Glutamatergic neuron (in vitro differentiated cells): ENCODE data around the gene ALDOA. TPM values are rescaled to one million over a fixed set of nuclear protein-coding genes. Genes with fewer than 3 reads are reported as not detected.
"Not testable (repeated sequence)": the region's sequence is repeated elsewhere in the genome, so short reads cannot be mapped to it uniquely, and the experiment has no call there.

ENCODE experiments used
- DNase-seq: peaks from one replicate; pipeline ENCODE4 v3.0.0; 2022
- H3K27ac Mint-ChIP-seq: one replicate; pipeline ENCODE4 v1.8.0; 2020; ENCODE audit warnings: mild to moderate bottlenecking, mixed read lengths, inconsistent platforms; ENCODE audit not compliant: unreplicated experiment
- H3K27me3 Mint-ChIP-seq: one replicate; pipeline ENCODE4 v1.8.0; 2020; ENCODE audit warnings: mild to moderate bottlenecking, moderate library complexity, mixed read lengths, inconsistent platforms; ENCODE audit not compliant: unreplicated experiment
- H3K36me3 Mint-ChIP-seq: one replicate; pipeline ENCODE4 v1.8.0; 2020; ENCODE audit warnings: mild to moderate bottlenecking, mixed read lengths, inconsistent platforms; ENCODE audit not compliant: unreplicated experiment
- H3K4me1 Mint-ChIP-seq: one replicate; pipeline ENCODE4 v1.8.0; 2020; ENCODE audit warnings: mild to moderate bottlenecking, low read depth, mixed read lengths, inconsistent platforms; ENCODE audit not compliant: unreplicated experiment
- H3K4me3 Mint-ChIP-seq: one replicate; pipeline ENCODE4 v1.8.0; 2020; ENCODE audit warnings: mild to moderate bottlenecking, mixed read lengths, inconsistent platforms; ENCODE audit not compliant: unreplicated experiment
- H3K9me3 Mint-ChIP-seq: one replicate; pipeline ENCODE4 v1.8.0; 2020; ENCODE audit warnings: mild to moderate bottlenecking, moderate library complexity, mixed read lengths, inconsistent platforms; ENCODE audit not compliant: unreplicated experiment
- total RNA-seq: library from RNA; stranded (reverse); fragmentation: NEBNext Ultra II Directional; extraction: Animal tissue kit (Norgen Biotek cat#: 25700); gene quantifications from one replicate; pipeline ENCODE4 v1.2.1, GENCODE V29; 2021; ENCODE audit not compliant: unreplicated experiment
- TF ChIP-seq, protein P1 (sequence below): fragments of 200-600 bp; sonication (generic); IDR thresholded peaks from one replicate; pipeline ENCODE4 v1.5.0; 2021; ENCODE audit not compliant: partially characterized antibody, unreplicated experiment

ALDOA gene
- total RNA-seq, 1 donor from 2014 or later, result 437 TPM

DNA sequence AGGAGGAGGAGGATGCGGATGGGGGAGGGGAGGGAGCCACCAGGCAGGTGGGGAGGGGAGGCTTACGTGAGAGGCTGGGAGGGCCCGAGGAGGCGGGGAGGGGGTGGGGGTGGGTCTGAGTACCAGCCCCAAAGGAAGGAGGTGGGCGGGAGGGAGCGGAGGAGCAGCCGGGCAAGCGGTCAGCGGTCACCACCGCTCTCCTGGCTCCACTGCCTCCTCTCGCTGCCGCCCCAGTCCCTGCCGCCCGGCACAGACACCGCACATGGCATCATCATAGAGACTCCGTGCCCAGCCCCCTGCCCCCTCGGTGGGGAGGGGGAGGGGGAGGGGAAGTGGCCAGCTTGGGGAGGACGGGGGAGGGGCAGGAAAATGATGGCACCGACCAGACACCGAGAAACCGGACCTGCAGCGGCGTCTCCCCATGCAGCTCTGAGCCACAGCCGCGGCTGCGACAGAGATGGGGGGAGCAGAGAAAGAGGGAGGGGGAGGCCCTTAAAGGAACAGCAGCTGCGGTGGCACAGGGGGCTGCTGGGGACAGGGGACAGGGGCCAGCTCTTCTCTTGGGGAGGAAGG lies 34.6 kb upstream of the ALDOA start, which contains the start of gene TLCD3B:
Gene TLCD3B, minus strand, starts transcription at position 431 of the 573 bp plus-strand sequence. CDS start 744 bp downstream, outside the sequence.
- H3K9me3 Mint-ChIP-seq, result peaks cover 7% of the 10 kb centered on the region
- H3K4me1 Mint-ChIP-seq, result peaks cover 29% of the 10 kb centered on the region
- H3K4me3 Mint-ChIP-seq, result peak within 1 kb of the TSS; percentile 93
- peaks cover 19% of the 10 kb centered on the region for H3K27me3 Mint-ChIP-seq
- H3K27ac Mint-ChIP-seq, result peak within 1 kb of the TSS; percentile 91
- TF ChIP-seq, protein P1, sequence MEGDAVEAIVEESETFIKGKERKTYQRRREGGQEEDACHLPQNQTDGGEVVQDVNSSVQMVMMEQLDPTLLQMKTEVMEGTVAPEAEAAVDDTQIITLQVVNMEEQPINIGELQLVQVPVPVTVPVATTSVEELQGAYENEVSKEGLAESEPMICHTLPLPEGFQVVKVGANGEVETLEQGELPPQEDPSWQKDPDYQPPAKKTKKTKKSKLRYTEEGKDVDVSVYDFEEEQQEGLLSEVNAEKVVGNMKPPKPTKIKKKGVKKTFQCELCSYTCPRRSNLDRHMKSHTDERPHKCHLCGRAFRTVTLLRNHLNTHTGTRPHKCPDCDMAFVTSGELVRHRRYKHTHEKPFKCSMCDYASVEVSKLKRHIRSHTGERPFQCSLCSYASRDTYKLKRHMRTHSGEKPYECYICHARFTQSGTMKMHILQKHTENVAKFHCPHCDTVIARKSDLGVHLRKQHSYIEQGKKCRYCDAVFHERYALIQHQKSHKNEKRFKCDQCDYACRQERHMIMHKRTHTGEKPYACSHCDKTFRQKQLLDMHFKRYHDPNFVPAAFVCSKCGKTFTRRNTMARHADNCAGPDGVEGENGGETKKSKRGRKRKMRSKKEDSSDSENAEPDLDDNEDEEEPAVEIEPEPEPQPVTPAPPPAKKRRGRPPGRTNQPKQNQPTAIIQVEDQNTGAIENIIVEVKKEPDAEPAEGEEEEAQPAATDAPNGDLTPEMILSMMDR, result no peak
- H3K36me3 Mint-ChIP-seq, result no peaks in the 10 kb centered on the region
- peak; percentile 79 for DNase-seq

DNA sequence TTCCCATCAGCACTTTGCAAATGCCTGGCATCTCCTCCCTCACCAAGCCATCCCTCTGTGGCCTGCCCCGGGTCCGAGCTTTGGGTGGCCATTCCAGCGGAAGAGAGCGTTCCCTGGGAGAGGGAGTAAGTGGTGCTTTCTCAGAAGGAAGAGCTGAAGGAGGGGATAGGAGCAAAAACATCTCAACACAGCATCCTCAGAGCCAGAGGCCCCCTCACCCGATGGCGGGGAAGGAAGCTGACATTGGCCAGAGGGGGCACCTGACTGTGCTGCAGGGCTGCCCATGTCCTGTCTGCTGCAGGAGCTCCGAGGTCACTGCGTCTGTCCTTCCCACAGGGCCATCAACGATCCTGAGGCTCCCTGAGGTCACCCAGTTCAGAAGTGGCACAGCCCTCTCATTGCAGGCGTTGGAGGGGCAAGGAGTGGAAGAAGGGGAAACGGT lies 34.1 kb upstream of the ALDOA start:
- Mint-ChIP-seq H3K9me3 (peaks cover 7% of the 10 kb centered on the region), H3K27ac (peak overlapping the region; percentile 72), H3K36me3 (no peaks in the 10 kb centered on the region), H3K4me1 (peaks cover 29% of the 10 kb centered on the region), H3K4me3 (peak overlapping the region; percentile 82), H3K27me3 (peaks cover 19% of the 10 kb centered on the region)
- TF ChIP-seq, protein P1, result no peak
- no peak for DNase-seq

DNA sequence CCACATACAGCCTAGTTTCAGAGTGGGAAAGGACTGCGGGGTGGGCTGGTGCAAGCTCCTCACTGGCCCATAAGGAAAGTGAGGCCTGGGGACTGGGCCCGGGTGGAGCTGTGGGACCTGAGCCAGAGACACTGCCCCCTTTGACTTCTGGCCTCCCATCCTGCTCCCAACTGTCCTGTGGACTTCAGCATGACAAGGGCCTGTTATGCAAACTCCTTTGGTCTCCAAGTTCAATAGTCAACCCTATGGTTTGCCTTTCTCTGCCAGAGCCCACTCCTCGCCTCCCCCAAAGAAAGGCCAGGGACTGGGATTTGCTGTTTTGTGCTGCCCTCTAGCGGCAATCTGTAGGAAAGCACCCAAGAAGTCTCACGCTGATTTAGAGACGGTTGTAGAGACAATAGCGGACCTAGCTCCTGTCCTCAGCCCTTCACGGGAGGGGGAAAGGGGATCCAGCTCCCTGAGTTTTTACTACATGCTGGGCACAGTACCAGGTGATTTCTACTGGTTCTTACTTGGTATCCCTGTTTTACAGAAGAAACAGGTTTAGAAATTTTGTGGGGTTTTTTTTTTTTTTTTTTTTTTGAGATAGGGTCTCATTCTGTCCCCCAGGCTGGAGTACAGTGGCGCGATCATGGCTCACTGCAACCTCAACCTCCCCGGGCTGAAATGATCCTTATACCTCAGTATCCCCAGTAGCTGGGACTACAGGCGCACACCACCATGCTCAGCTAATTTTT lies 33.3 kb upstream of the ALDOA start:
- peaks cover 6% of the 10 kb centered on the region for H3K9me3 Mint-ChIP-seq
- H3K27ac Mint-ChIP-seq, result peak overlapping the region; percentile 77
- H3K36me3 Mint-ChIP-seq, result no peaks in the 10 kb centered on the region
- peaks cover 25% of the 10 kb centered on the region for H3K4me1 Mint-ChIP-seq
- TF ChIP-seq, protein P1, result peak; percentile 86
- H3K27me3 Mint-ChIP-seq, result peaks cover 14% of the 10 kb centered on the region
- peak overlapping the region; percentile 78 for H3K4me3 Mint-ChIP-seq
- peak; percentile 81 for DNase-seq

DNA sequence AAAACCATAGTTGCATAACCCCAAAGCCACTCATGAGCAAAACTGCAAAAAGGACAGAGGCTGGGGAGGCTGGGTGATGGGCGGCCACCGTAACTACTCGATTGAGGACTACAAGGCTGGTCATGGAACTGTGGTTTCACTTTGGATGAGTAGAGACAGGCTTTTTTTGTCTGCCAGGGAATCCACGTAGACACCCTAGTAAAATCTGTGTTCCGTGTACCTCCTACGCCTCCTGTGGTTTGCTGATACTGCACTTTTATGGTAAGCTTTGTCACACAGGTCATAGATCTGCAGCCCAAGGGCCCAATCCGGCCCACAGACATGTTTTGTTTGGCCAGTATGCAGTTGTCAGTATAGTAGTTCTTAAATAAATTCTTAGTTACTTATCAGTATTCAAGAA lies 32.3 kb upstream of the ALDOA start:
- Mint-ChIP-seq H3K4me3 (no peak overlapping the region), H3K9me3 (peaks cover 3% of the 10 kb centered on the region), H3K36me3 (no peaks in the 10 kb centered on the region), H3K4me1 (peaks cover 17% of the 10 kb centered on the region), H3K27ac (no peak overlapping the region), H3K27me3 (peaks cover 9% of the 10 kb centered on the region)
- TF ChIP-seq, protein P1, result no peak
- no peak for DNase-seq

DNA sequence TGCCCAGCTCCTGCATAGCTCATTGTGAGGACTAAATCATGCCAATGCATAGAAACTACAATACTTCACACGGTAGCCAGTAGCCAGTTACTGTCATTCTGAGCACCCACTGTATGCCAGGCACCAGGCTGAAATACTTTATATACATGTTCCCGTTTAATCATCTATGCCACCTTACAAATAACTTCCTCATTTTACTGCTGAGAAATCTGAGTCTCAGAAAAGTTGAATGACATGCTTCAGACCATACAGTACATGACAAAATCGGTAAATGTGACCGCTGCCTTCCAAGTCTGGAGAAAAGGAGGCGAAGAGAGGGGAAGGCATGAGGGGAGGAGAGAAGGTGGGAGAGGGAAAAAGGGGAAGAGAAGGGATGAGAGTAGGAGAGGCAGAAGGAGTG lies 25.3 kb upstream of the ALDOA start:
- TF ChIP-seq, protein P1, result no peak
- peaks cover 2% of the 10 kb centered on the region for H3K4me1 Mint-ChIP-seq
- H3K27ac Mint-ChIP-seq, result no peak overlapping the region
- no peak for DNase-seq
- H3K4me3 Mint-ChIP-seq, result no peak overlapping the region
- peaks cover 2% of the 10 kb centered on the region for H3K9me3 Mint-ChIP-seq
- H3K36me3 Mint-ChIP-seq, result no peaks in the 10 kb centered on the region
- peaks cover 3% of the 10 kb centered on the region for H3K27me3 Mint-ChIP-seq

DNA sequence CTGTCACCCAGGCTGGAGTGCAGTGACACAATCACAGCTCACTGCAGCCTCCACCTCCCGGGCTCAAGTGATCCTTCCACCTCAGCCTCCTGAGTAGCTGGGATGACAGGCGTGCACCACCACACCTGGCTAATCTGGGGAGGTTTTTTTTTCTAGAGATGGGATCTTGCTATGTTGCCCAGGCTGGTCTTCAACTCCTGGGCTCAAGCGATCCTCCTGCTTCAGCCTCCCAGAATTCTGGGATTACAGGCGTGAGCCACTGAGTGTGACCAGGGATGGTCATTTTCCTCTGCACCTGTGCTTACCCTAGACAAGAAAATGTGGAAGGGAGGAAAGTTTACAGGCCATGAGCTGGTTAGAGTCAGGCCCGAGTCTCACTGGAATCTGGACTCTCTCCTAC lies 24.9 kb upstream of the ALDOA start:
- H3K4me1 Mint-ChIP-seq, H3K4me3 Mint-ChIP-seq, H3K9me3 Mint-ChIP-seq, H3K36me3 Mint-ChIP-seq, DNase-seq, H3K27ac Mint-ChIP-seq, H3K27me3 Mint-ChIP-seq: not testable (repeated sequence)
